ENCODE measurements around the gene KIT. TPM values are rescaled to one million over a fixed set of nuclear protein-coding genes. Genes with fewer than 3 reads are reported as not detected.

KIT gene
- total RNA-seq, 1 donor from 2014 or later, result 2.3 TPM

- intact Hi-C loops (cut with DNase I), result loop anchor here (5.0 kb wide), 1 partner anchor 143 kb away; no protein-coding TSS in a partner anchor
Observed at GRCh38 chr4:54784161-54784671, 126.5 kb downstream of the KIT start.

More at GRCh38 chr4:54784161-54784671, 126.5 kb downstream of the KIT start:
- DNase-seq (ENCODE audit: low spot score), result peak; percentile 92
